Neural progenitor cell (in vitro differentiated cells): Measurements from ENCODE around the gene MBNL2. TPM values are rescaled to one million over a fixed set of nuclear protein-coding genes. Genes with fewer than 3 reads are reported as not detected.

Experiments used
- DNase-seq: peaks from one replicate; pipeline ENCODE4 v3.0.0-alpha.2; 2016; ENCODE audit warnings: low spot score
- H2AFZ ChIP-seq: fragments of 200-600 bp; sonication (generic); replicated peaks from 2 replicates; pipeline ENCODE4 v1.6.1; 2016; ENCODE audit warnings: antibody characterized with exemption
- H3F3A ChIP-seq: fragments of 200-600 bp; sonication (generic); 2 replicates; pipeline ENCODE4 v1.6.1; 2016; ENCODE audit warnings: antibody characterized with exemption, low read depth
- H3K27ac ChIP-seq: fragments of 200-600 bp; sonication (generic); 2 replicates; pipeline ENCODE4 v1.5.1; 2016; ENCODE audit warnings: mild to moderate bottlenecking
- H3K27me3 ChIP-seq: fragments of 200-600 bp; sonication (generic); 2 replicates; pipeline ENCODE4 v1.6.1; 2016; ENCODE audit warnings: mild to moderate bottlenecking, moderate library complexity
- H3K36me3 ChIP-seq: fragments of 200-600 bp; sonication (generic); 2 replicates; pipeline ENCODE4 v1.5.1; 2016
- H3K4me1 ChIP-seq: fragments of 200-600 bp; sonication (generic); 2 replicates; pipeline ENCODE4 v1.6.1; 2016; ENCODE audit warnings: mixed run types
- H3K4me2 ChIP-seq: fragments of 200-600 bp; sonication (generic); 2 replicates; pipeline ENCODE4 v1.6.1; 2016
- H3K4me3 ChIP-seq: fragments of 200-600 bp; sonication (generic); 2 replicates; pipeline ENCODE4 v1.5.1; 2016
- H3K79me2 ChIP-seq: fragments of 200-600 bp; sonication (generic); 2 replicates; pipeline ENCODE4 v1.6.1; 2016; ENCODE audit warnings: low read depth
- H3K9ac ChIP-seq: fragments of 200-600 bp; sonication (generic); 2 replicates; pipeline ENCODE4 v1.6.1; 2016
- H3K9me3 ChIP-seq: fragments of 200-600 bp; sonication (generic); 2 replicates; pipeline ENCODE4 v1.5.1; 2016; ENCODE audit warnings: low read depth
- H4K20me1 ChIP-seq: fragments of 200-600 bp; sonication (generic); 2 replicates; pipeline ENCODE4 v1.6.1; 2016; ENCODE audit warnings: low read depth
- H3K27ac Mint-ChIP-seq: 3 replicates; pipeline ENCODE4 v1.8.0; 2021; ENCODE audit warnings: mixed read lengths
- H3K27me3 Mint-ChIP-seq: 2 replicates; pipeline ENCODE4 v1.8.0; 2022; ENCODE audit warnings: low read depth, mild to moderate bottlenecking, inconsistent platforms, moderate library complexity, mixed read lengths; ENCODE audit not compliant: insufficient read depth
- H3K36me3 Mint-ChIP-seq: 3 replicates; pipeline ENCODE4 v1.8.0; 2021; ENCODE audit warnings: mixed read lengths
- H3K4me1 Mint-ChIP-seq: 3 replicates; pipeline ENCODE4 v1.8.0; 2021; ENCODE audit warnings: mixed read lengths
- H3K4me3 Mint-ChIP-seq: 3 replicates; pipeline ENCODE4 v1.8.0; 2021; ENCODE audit warnings: mild to moderate bottlenecking, moderate library complexity, mixed read lengths
- H3K9me3 Mint-ChIP-seq: 3 replicates; pipeline ENCODE4 v1.8.0; 2020; ENCODE audit warnings: mixed read lengths
- EZH2 ChIP-seq: fragments of 200-600 bp; sonication (generic); IDR thresholded peaks from 2 replicates; pipeline ENCODE4 v1.6.1; 2017; ENCODE audit warnings: antibody characterized with exemption, mild to moderate bottlenecking, moderate library complexity
- EZH2phosphoT487 ChIP-seq: fragments of 200-600 bp; sonication (generic); IDR thresholded peaks from 2 replicates; pipeline ENCODE4 v1.6.1; 2017; ENCODE audit warnings: antibody characterized with exemption
- total RNA-seq: library from RNA; depleted of rRNA; stranded (reverse); fragments of >200 nt; gene quantifications from 2 replicates; pipeline ENCODE4 v1.2.3, GENCODE V29; 2015; ENCODE audit warnings: low replicate concordance
- TF ChIP-seq, protein P1 (sequence below): fragments of 200-600 bp; sonication (generic); IDR thresholded peaks from 2 replicates; pipeline ENCODE4 v1.5.1; 2017; ENCODE audit warnings: antibody characterized with exemption, mild to moderate bottlenecking

The MBNL2 gene
- total RNA-seq, 1 donor from 2014 or later, result 19.6 TPM

DNA sequence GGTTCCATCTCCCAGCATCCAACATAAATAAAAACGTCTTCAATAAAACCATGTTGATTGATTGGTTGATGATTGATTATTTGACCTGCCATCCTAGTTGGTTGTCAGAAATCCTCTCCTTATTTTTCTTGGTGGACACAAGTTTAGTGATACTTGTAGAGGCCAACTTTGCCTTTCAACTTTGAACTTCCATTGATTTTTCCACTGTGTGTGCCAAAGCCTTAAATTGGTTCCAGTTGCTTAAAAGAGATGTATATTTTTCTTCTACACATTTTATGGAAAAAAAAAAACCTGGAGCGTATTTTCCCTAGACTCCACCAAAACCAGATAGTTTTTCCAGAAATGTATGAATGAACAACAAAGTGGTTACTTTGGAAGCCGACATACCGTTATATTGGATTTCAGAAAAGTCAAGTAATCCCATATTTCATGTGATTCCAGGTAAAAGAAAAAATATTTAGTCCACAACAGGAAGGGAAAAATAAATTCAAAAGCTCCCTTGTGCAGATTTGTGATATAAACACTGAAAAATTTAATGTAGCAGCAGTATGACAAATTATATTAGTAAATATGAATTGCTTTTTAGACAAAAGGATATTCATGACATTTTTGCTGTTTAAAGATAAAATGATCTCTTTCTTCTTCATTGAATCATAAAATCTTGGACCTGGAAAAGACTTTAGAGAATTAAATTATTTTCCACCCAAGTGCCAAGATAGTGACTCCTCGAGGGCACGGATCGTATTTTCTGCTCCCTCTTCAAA is 85.2 kb downstream of the MBNL2 start:
- peaks cover 31% of the 10 kb centered on the region for H3K4me1 Mint-ChIP-seq

DNA sequence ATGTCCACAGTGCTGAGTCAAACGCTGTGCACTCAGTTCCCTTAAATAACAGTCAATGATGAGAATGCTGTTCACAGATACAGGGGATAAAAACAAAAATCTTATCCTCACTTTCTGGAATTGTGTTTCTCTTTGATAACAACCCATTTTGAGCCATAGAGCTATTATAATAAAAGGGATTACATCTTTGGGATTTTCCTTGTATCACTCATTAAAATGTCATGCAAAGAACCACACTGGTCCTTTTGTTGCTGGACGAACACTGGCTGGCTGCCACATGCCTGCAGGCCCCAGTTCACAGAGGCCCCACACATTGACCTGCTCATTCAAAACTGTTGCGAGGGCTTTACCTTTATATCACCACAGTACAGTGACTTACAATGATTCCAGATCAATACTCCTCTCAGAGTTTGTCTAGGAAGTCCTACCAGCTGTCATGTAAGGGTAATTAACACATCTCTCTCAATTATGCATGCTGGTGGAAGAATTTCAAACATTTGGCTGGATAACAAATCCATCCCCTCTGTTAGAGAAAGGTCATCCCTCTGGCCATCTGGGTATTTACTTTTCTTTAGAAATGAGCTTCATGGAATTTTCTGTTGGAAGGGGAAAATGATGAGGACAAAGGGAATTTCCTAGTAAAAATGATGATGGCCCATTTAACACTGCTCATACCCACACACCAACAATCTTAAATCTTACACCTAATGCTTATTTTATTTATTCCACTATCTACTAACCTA is 85.9 kb downstream of the MBNL2 start:
- H3K36me3 Mint-ChIP-seq, result no peaks in the 10 kb centered on the region
- H3K27me3 ChIP-seq, result no peaks in the 10 kb centered on the region
- H4K20me1 ChIP-seq, result no peaks in the 10 kb centered on the region
- peak; percentile 50 for DNase-seq
- peak overlapping the region; percentile 42 for H3K27ac ChIP-seq
- no peaks in the 10 kb centered on the region for H3K9me3 ChIP-seq
- H3K27me3 Mint-ChIP-seq, result no peaks in the 10 kb centered on the region
- peak overlapping the region; percentile 11 for H3K4me2 ChIP-seq
- H3K4me3 Mint-ChIP-seq, result no peak overlapping the region
- no peak overlapping the region for H3K9ac ChIP-seq
- H3K36me3 ChIP-seq, result no peaks in the 10 kb centered on the region
- H3K4me1 Mint-ChIP-seq, result peaks cover 31% of the 10 kb centered on the region
- peaks cover 12% of the 10 kb centered on the region for H3K4me1 ChIP-seq
- H3K27ac Mint-ChIP-seq, result no peak overlapping the region
- no peaks in the 10 kb centered on the region for H3K79me2 ChIP-seq
- H3K9me3 Mint-ChIP-seq, result no peaks in the 10 kb centered on the region
- no peaks in the 10 kb centered on the region for H3F3A ChIP-seq
- H3K4me3 ChIP-seq, result no peak overlapping the region
- TF ChIP-seq EZH2 (no peak), EZH2phosphoT487 (no peak)
- TF ChIP-seq, protein P1, sequence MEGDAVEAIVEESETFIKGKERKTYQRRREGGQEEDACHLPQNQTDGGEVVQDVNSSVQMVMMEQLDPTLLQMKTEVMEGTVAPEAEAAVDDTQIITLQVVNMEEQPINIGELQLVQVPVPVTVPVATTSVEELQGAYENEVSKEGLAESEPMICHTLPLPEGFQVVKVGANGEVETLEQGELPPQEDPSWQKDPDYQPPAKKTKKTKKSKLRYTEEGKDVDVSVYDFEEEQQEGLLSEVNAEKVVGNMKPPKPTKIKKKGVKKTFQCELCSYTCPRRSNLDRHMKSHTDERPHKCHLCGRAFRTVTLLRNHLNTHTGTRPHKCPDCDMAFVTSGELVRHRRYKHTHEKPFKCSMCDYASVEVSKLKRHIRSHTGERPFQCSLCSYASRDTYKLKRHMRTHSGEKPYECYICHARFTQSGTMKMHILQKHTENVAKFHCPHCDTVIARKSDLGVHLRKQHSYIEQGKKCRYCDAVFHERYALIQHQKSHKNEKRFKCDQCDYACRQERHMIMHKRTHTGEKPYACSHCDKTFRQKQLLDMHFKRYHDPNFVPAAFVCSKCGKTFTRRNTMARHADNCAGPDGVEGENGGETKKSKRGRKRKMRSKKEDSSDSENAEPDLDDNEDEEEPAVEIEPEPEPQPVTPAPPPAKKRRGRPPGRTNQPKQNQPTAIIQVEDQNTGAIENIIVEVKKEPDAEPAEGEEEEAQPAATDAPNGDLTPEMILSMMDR, result no peak
- H2AFZ ChIP-seq, result no peak overlapping the region

More for the DNA sequence above, 85.2 kb downstream of the MBNL2 start:
- H2AFZ ChIP-seq, result no peak overlapping the region
- no peaks in the 10 kb centered on the region for H3K36me3 ChIP-seq
- H3F3A ChIP-seq, result no peaks in the 10 kb centered on the region
- H3K27me3 ChIP-seq, result no peaks in the 10 kb centered on the region
- no peaks in the 10 kb centered on the region for H3K79me2 ChIP-seq
- no peak overlapping the region for H3K9ac ChIP-seq
- TF ChIP-seq, protein P1, result no peak
- TF ChIP-seq EZH2 (no peak), EZH2phosphoT487 (no peak)
- peak overlapping the region; percentile 11 for H3K4me2 ChIP-seq
- H3K27ac Mint-ChIP-seq, result no peak overlapping the region
- no peaks in the 10 kb centered on the region for H3K27me3 Mint-ChIP-seq
- no peak overlapping the region for H3K4me3 ChIP-seq
- no peak overlapping the region for H3K27ac ChIP-seq
- peaks cover 12% of the 10 kb centered on the region for H3K4me1 ChIP-seq
- no peaks in the 10 kb centered on the region for H3K9me3 Mint-ChIP-seq
- no peaks in the 10 kb centered on the region for H4K20me1 ChIP-seq
- no peaks in the 10 kb centered on the region for H3K9me3 ChIP-seq
- no peak overlapping the region for H3K4me3 Mint-ChIP-seq
- DNase-seq, result no peak
- no peaks in the 10 kb centered on the region for H3K36me3 Mint-ChIP-seq

DNA sequence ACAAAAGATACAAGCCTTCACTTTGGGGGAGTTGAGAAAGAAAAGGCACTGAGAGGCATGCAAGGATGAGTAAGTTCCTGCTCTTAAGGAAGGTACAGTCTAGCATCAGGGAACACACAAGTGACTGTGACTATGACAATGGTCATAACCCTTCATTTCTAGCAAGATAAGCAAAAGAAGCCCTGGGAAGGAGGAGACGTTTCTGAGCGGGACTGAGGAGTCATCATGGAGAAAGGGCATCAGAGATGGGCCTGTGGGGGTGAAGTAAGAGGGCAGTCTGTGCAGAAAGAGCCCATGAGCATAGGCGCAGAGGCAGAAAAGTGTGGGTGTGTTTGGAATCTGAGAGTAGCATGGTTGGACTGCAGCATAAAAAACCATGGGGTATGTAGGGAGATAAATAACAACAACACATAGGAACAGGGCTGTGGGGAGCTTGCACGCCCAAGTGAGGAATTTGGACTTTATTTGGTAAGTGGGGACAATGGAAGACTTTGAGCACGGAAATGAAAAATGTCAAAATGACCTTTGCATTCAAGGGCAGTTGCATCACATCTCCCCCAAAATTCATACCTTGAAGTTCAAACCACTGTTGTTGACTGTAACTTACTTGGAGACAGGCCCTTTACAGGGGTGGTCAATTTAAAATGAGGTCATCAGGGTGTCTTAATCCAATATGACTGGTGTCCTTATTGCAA is 86.7 kb downstream of the MBNL2 start:
- Histone ChIP-seq H3K4me3 (no peak overlapping the region), H3K4me2 (no peak overlapping the region), H3K4me1 (peaks cover 12% of the 10 kb centered on the region), H3K27ac (peak overlapping the region; percentile 42), H3F3A (no peaks in the 10 kb centered on the region), H3K79me2 (no peaks in the 10 kb centered on the region), H3K9me3 (no peaks in the 10 kb centered on the region), H2AFZ (no peak overlapping the region), H3K27me3 (no peaks in the 10 kb centered on the region), H4K20me1 (no peaks in the 10 kb centered on the region), H3K36me3 (no peaks in the 10 kb centered on the region), H3K9ac (no peak overlapping the region)
- Mint-ChIP-seq H3K9me3 (no peaks in the 10 kb centered on the region), H3K27me3 (no peaks in the 10 kb centered on the region), H3K36me3 (no peaks in the 10 kb centered on the region), H3K4me3 (no peak overlapping the region), H3K4me1 (peaks cover 31% of the 10 kb centered on the region), H3K27ac (no peak overlapping the region)
- TF ChIP-seq, protein P1, result no peak
- TF ChIP-seq EZH2phosphoT487, result no peak
- no peak for TF ChIP-seq EZH2
- DNase-seq, result no peak
